HEK293 (cell line): Measurements from ENCODE around the gene FNDC5.

Source experiments
- GLIS1 ChIP-seq: fragments of 450-650 bp; formaldehyde crosslinking; IDR thresholded peaks from 2 replicates; pipeline ENCODE4 v1.5.1; 2016; ENCODE audit warnings: missing biosample characterization, missing genetic modification characterization
- KLF9 ChIP-seq: fragments of 450-650 bp; formaldehyde crosslinking; IDR thresholded peaks from 2 replicates; pipeline ENCODE4 v1.5.1; 2016; ENCODE audit warnings: missing biosample characterization, missing genetic modification characterization, low read depth
- MYNN ChIP-seq: fragments of 450-650 bp; formaldehyde crosslinking; IDR thresholded peaks from 2 replicates; pipeline ENCODE4 v1.5.1; 2016; ENCODE audit warnings: missing biosample characterization, missing genetic modification characterization, borderline replicate concordance
- REPIN1 ChIP-seq: fragments of 450-650 bp; formaldehyde crosslinking; IDR thresholded peaks from 2 replicates; pipeline ENCODE4 v1.5.1; 2017; ENCODE audit warnings: missing biosample characterization, missing genetic modification characterization, low read depth
- SP2 ChIP-seq: fragments of 450-650 bp; formaldehyde crosslinking; IDR thresholded peaks from 2 replicates; pipeline ENCODE4 v1.5.1; 2016; ENCODE audit warnings: missing biosample characterization, missing genetic modification characterization
- SP3 ChIP-seq: fragments of 450-650 bp; formaldehyde crosslinking; IDR thresholded peaks from 2 replicates; pipeline ENCODE4 v1.5.1; 2016; ENCODE audit warnings: missing biosample characterization, missing genetic modification characterization
- YY1 ChIP-seq: fragments of 450-650 bp; formaldehyde crosslinking; IDR thresholded peaks from 2 replicates; pipeline ENCODE4 v1.5.1; 2018; ENCODE audit warnings: missing biosample characterization, missing genetic modification characterization
- YY2 ChIP-seq: fragments of 450-650 bp; formaldehyde crosslinking; IDR thresholded peaks from 2 replicates; pipeline ENCODE4 v1.5.1; 2016; ENCODE audit warnings: missing biosample characterization, missing genetic modification characterization
- ZBTB20 ChIP-seq: fragments of 450-650 bp; formaldehyde crosslinking; IDR thresholded peaks from 2 replicates; pipeline ENCODE4 v1.5.1; 2016; ENCODE audit warnings: missing biosample characterization, missing genetic modification characterization
- ZBTB48 ChIP-seq: fragments of 450-650 bp; formaldehyde crosslinking; IDR thresholded peaks from 2 replicates; pipeline ENCODE4 v1.5.1; 2016; ENCODE audit warnings: missing biosample characterization, missing genetic modification characterization
- ZNF121 ChIP-seq: fragments of 450-650 bp; formaldehyde crosslinking; IDR thresholded peaks from 2 replicates; pipeline ENCODE4 v1.5.1; 2016; ENCODE audit warnings: missing biosample characterization, missing genetic modification characterization
- ZNF132 ChIP-seq: fragments of 450-650 bp; formaldehyde crosslinking; IDR thresholded peaks from 2 replicates; pipeline ENCODE4 v1.5.1; 2017; ENCODE audit warnings: missing biosample characterization, missing genetic modification characterization, borderline replicate concordance
- ZNF175 ChIP-seq: fragments of 450-650 bp; formaldehyde crosslinking; IDR thresholded peaks from 2 replicates; pipeline ENCODE4 v1.5.1; 2016; ENCODE audit warnings: missing biosample characterization, missing genetic modification characterization
- ZNF23 ChIP-seq: fragments of 450-650 bp; formaldehyde crosslinking; IDR thresholded peaks from 2 replicates; pipeline ENCODE4 v1.5.1; 2016; ENCODE audit warnings: missing biosample characterization, missing genetic modification characterization, borderline replicate concordance
- ZNF394 ChIP-seq: fragments of 450-650 bp; formaldehyde crosslinking; IDR thresholded peaks from 2 replicates; pipeline ENCODE4 v1.5.1; 2016; ENCODE audit warnings: missing biosample characterization, missing genetic modification characterization, mild to moderate bottlenecking, moderate library complexity, borderline replicate concordance
- ZNF423 ChIP-seq: fragments of 450-650 bp; formaldehyde crosslinking; IDR thresholded peaks from 2 replicates; pipeline ENCODE4 v1.5.1; 2016; ENCODE audit warnings: missing biosample characterization, missing genetic modification characterization
- ZNF514 ChIP-seq: fragments of 450-650 bp; formaldehyde crosslinking; IDR thresholded peaks from 2 replicates; pipeline ENCODE4 v1.5.1; 2016; ENCODE audit warnings: missing biosample characterization, missing genetic modification characterization
- ZNF677 ChIP-seq: fragments of 450-650 bp; IDR thresholded peaks from 2 replicates; pipeline ENCODE4 v1.5.0; 2018; ENCODE audit warnings: missing biosample characterization, mild to moderate bottlenecking, missing genetic modification characterization, moderate library complexity
- ZNF830 ChIP-seq: fragments of 450-650 bp; IDR thresholded peaks from 2 replicates; pipeline ENCODE4 v1.5.0; 2018; ENCODE audit warnings: missing biosample characterization, missing genetic modification characterization, low read depth, mild to moderate bottlenecking, moderate library complexity
- ZSCAN23 ChIP-seq: fragments of 450-650 bp; formaldehyde crosslinking; IDR thresholded peaks from 2 replicates; pipeline ENCODE4 v1.5.1; 2016; ENCODE audit warnings: missing biosample characterization, missing genetic modification characterization
- TF ChIP-seq, protein P1 (sequence below): fragments of 450-650 bp; formaldehyde crosslinking; IDR thresholded peaks from 2 replicates; pipeline ENCODE4 v1.5.1; 2016; ENCODE audit warnings: missing biosample characterization, missing genetic modification characterization
- TF ChIP-seq, protein P2 (sequence below): fragments of 450-650 bp; formaldehyde crosslinking; IDR thresholded peaks from 2 replicates; pipeline ENCODE4 v1.5.1; 2016; ENCODE audit warnings: missing biosample characterization, missing genetic modification characterization
- TF ChIP-seq, protein P3 (sequence below): fragments of 450-650 bp; formaldehyde crosslinking; IDR thresholded peaks from 2 replicates; pipeline ENCODE4 v1.5.1; 2016; ENCODE audit warnings: missing biosample characterization, missing genetic modification characterization
- TF ChIP-seq, protein P4 (sequence below): fragments of 450-650 bp; formaldehyde crosslinking; optimal IDR thresholded peaks from 2 replicates; pipeline ENCODE3; 2016; ENCODE audit warnings: missing biosample characterization, mild to moderate bottlenecking, missing genetic modification characterization
- TF ChIP-seq, protein P5 (sequence below): fragments of 450-650 bp; formaldehyde crosslinking; IDR thresholded peaks from 2 replicates; pipeline ENCODE4 v1.5.1; 2017; ENCODE audit warnings: missing biosample characterization, missing genetic modification characterization
- TF ChIP-seq, protein P6 (sequence below): fragments of 450-650 bp; formaldehyde crosslinking; IDR thresholded peaks from 2 replicates; pipeline ENCODE4 v1.5.1; 2016; ENCODE audit warnings: missing biosample characterization, missing genetic modification characterization

Gene FNDC5

DNA sequence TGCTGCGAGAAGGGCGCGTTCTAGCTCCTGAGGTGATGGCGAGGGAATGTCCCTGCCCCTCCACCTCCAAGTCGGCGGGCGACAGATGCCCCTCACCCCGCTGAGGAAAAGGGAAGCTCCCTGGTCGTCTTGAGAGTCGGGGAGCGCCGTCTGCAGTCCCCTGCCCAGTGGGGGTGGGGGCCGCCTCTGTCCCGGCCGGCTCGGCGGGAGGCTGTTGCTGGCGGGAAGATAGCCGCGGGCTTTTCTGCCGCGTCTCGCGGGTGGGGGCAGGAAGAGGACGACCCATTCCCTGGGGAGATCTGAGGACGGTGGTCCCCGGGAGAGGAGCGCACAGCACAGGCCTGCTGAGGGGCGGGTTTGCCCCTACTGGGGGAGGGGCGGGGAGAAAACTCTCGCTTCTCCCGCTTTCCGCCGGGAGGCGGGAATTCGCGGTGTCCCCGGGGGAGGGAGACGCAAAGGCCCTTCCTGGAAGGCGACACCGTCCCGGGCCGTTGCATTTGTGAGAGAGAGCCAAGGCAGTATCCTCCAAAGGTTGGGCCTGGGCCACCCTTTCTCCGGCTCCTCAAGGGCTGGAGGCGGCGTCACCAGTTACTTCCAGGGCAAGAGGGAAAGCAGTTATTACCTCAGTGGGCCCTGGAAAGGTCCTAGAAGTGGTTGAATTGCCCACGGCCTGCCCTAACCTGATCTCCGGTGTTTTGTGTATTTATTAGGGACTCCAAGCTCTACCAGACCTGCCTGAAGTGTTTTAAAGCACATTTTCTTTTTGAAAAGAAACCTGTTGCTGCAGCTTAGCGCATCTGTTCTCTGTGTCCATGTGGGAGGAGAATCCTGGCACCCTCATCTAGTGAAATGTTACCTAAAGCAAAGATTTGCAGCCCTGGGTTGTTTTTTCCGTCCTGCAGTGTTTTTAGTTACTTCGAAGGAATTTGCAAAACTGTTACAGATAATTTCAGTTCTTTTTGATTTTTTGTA is 52.6 kb downstream of the FNDC5 start (continued):
- peak; percentile 27; the same call in 1 of the 2 replicates for TF ChIP-seq ZNF23 (tag by site-specific recombination)
- peak; percentile 18; the same call in 1 of the 2 replicates for TF ChIP-seq YY1
- TF ChIP-seq, protein P1, sequence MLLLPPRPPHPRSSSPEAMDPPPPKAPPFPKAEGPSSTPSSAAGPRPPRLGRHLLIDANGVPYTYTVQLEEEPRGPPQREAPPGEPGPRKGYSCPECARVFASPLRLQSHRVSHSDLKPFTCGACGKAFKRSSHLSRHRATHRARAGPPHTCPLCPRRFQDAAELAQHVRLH: no peak
- no peak for TF ChIP-seq ZNF830 (tag by site-specific recombination)
- no peak for TF ChIP-seq YY2 (tag by site-specific recombination)
- TF ChIP-seq, protein P2, sequence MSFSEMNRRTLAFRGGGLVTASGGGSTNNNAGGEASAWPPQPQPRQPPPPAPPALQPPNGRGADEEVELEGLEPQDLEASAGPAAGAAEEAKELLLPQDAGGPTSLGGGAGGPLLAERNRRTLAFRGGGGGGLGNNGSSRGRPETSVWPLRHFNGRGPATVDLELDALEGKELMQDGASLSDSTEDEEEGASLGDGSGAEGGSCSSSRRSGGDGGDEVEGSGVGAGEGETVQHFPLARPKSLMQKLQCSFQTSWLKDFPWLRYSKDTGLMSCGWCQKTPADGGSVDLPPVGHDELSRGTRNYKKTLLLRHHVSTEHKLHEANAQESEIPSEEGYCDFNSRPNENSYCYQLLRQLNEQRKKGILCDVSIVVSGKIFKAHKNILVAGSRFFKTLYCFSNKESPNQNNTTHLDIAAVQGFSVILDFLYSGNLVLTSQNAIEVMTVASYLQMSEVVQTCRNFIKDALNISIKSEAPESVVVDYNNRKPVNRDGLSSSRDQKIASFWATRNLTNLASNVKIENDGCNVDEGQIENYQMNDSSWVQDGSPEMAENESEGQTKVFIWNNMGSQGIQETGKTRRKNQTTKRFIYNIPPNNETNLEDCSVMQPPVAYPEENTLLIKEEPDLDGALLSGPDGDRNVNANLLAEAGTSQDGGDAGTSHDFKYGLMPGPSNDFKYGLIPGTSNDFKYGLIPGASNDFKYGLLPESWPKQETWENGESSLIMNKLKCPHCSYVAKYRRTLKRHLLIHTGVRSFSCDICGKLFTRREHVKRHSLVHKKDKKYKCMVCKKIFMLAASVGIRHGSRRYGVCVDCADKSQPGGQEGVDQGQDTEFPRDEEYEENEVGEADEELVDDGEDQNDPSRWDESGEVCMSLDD: peak; percentile 83
- TF ChIP-seq, protein P3, sequence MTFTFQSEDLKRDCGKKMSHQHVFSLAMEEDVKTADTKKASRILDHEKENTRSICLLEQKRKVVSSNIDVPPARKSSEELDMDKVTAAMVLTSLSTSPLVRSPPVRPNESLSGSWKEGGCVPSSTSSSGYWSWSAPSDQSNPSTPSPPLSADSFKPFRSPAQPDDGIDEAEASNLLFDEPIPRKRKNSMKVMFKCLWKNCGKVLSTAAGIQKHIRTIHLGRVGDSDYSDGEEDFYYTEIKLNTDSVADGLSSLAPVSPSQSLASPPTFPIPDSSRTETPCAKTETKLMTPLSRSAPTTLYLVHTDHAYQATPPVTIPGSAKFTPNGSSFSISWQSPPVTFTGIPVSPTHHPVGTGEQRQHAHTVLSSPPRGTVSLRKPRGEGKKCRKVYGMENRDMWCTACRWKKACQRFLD (tag by site-specific recombination): 0 out of 2 replicates have a peak, but pooled peaks have one; percentile 19
- TF ChIP-seq, protein P4, sequence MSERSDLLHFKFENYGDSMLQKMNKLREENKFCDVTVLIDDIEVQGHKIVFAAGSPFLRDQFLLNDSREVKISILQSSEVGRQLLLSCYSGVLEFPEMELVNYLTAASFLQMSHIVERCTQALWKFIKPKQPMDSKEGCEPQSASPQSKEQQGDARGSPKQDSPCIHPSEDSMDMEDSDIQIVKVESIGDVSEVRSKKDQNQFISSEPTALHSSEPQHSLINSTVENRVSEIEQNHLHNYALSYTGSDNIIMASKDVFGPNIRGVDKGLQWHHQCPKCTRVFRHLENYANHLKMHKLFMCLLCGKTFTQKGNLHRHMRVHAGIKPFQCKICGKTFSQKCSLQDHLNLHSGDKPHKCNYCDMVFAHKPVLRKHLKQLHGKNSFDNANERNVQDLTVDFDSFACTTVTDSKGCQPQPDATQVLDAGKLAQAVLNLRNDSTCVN (tag by site-specific recombination): peak; percentile 55
- TF ChIP-seq SP3 (tag by site-specific recombination): peak; percentile 44
- TF ChIP-seq, protein P5, sequence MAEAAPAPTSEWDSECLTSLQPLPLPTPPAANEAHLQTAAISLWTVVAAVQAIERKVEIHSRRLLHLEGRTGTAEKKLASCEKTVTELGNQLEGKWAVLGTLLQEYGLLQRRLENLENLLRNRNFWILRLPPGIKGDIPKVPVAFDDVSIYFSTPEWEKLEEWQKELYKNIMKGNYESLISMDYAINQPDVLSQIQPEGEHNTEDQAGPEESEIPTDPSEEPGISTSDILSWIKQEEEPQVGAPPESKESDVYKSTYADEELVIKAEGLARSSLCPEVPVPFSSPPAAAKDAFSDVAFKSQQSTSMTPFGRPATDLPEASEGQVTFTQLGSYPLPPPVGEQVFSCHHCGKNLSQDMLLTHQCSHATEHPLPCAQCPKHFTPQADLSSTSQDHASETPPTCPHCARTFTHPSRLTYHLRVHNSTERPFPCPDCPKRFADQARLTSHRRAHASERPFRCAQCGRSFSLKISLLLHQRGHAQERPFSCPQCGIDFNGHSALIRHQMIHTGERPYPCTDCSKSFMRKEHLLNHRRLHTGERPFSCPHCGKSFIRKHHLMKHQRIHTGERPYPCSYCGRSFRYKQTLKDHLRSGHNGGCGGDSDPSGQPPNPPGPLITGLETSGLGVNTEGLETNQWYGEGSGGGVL: peak; percentile 88
- TF ChIP-seq ZNF121 (tag by site-specific recombination): peak; percentile 68
- no peak for TF ChIP-seq ZNF514 (tag by site-specific recombination)
- peak; percentile 91 for TF ChIP-seq ZBTB48 (tag by site-specific recombination)
- TF ChIP-seq REPIN1 (tag by site-specific recombination): no peak
- no peak for TF ChIP-seq ZNF175
- no peak for TF ChIP-seq MYNN
- peak; percentile 97 for TF ChIP-seq GLIS1 (tag by site-specific recombination)
- peak; percentile 95 for TF ChIP-seq ZNF423
- TF ChIP-seq, protein P6, sequence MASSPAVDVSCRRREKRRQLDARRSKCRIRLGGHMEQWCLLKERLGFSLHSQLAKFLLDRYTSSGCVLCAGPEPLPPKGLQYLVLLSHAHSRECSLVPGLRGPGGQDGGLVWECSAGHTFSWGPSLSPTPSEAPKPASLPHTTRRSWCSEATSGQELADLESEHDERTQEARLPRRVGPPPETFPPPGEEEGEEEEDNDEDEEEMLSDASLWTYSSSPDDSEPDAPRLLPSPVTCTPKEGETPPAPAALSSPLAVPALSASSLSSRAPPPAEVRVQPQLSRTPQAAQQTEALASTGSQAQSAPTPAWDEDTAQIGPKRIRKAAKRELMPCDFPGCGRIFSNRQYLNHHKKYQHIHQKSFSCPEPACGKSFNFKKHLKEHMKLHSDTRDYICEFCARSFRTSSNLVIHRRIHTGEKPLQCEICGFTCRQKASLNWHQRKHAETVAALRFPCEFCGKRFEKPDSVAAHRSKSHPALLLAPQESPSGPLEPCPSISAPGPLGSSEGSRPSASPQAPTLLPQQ (tag by site-specific recombination): peak; percentile 87; the same call in 1 of the 2 replicates
- TF ChIP-seq ZNF394 (tag by site-specific recombination): peak; percentile 73; the same call in 1 of the 2 replicates
- TF ChIP-seq ZNF132 (tag by site-specific recombination): no peak
- peak; percentile 84 for TF ChIP-seq SP2
- TF ChIP-seq KLF9 (tag by site-specific recombination): peak; percentile 74; the same call in 1 of the 2 replicates
- no peak for TF ChIP-seq ZSCAN23
- TF ChIP-seq ZNF677 (tag by site-specific recombination): no peak
- TF ChIP-seq ZBTB20 (tag by site-specific recombination): peak; percentile 92
